GM15510 (cell line): ENCODE data around the gene BMF.

Source experiments
- POLR2A ChIP-seq: IDR thresholded peaks from 3 replicates; pipeline ENCODE4 v1.6.1; 2011; ENCODE audit warnings: borderline replicate concordance; ENCODE audit not compliant: insufficient read length; ENCODE audit errors: extremely low read depth

The BMF gene

DNA sequence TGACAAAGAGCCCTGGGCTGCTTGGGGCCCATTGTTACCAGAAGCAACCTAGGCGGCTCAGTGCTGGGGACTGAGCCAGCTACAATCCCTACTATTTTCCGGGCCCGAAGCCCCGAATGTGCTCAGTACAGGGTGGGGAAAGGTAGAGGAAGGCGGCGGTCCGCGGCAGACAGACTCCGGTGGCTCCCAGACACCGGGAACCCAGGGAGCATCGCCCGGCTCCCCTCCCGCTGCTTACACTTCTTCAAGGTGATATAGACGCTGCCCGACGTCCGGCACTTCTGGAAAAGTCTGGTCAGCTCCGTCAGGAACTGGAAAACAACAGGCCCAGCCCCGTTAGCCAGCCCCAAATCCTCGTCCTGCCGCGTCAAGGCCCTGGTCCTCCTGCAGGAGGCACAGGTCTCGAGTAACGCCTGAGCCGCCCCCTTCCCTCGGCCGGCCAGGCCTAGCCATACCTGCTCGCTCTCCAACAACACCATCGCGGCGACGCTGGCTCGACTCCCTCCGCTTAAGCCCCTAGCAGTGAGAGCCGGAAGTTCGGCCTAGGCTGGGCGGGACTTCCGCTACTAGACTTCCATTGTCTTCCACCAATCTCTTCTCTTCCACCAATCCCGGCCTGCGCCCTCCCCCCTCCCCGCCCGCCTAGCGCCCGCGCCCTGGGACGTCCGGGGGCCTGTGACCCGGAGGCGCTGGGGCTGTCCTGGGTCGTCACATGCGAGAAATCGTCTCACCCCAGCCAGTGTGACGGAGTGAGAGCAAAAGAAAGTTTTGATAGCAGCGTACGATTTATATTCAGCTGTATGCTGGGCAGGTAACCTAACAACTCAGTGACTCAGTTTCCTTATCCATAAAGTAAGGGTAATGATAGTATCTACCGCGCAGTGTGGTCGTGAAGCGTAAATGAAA lies 69.8 kb downstream of the BMF start, which contains the start of gene SRP14:
Gene SRP14, minus strand, starts transcription at position 544 of the 906 bp plus-strand sequence. Its CDS starts 65 bp downstream, at position 479.
- peak; percentile 90 for TF ChIP-seq POLR2A

DNA sequence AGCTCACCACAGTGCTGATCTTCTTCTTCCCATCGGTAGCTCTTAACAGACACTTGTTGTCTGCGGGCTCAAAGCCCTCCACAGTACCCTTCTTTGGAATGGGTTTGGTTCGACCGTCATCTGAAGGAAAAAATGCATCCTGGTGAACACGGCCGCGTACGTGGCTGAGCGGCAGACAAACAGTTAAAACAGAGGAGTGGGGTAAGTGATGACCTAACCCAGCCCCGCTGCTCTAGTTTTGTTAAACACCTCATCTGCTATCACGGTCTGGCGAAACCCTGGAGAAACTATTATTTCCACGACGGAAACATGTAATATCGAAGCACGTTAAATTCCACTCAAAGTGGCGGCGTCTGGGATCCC lies 70.4 kb downstream of the BMF start:
- no peak for TF ChIP-seq POLR2A
